HCT116 (cell line): ENCODE measurements around the gene LACC1. TPM values are rescaled to one million over a fixed set of nuclear protein-coding genes. Genes with fewer than 3 reads are reported as not detected.

Source experiments
- ATAC-seq: fragments of 200-7000 bp; cut with Tn5 transposase; 2 replicates; pipeline ENCODE4 v1.9.1; 2020; ENCODE audit warnings: mild to moderate bottlenecking, moderate library complexity
- Bru-seq: library from RNA; stranded (reverse); fragments of 400-500 nt; gene quantifications from one replicate; lab custom pipeline; 2021; lab: Mats Ljungman, UMichigan
- BruChase-seq, 2 experiments: library from RNA; stranded (reverse); fragments of 400-500 nt; gene quantifications; one replicate each; lab custom pipeline; 2021; lab: Mats Ljungman, UMichigan
- BruUV-seq: library from RNA; stranded (reverse); fragments of 400-500 nt; replicated peaks from 2 replicates; lab custom pipeline; 2021; lab: Mats Ljungman, UMichigan
- CTCF ChIA-PET: fragments of 300-600 bp; sonication (Branson Sonifier 250); formaldehyde crosslinking; loops from one replicate; lab custom pipeline; 2021; ENCODE audit warnings: antibody characterized with exemption; lab: Charles Lee
- POLR2A ChIA-PET: fragments of 300-600, 350-600 bp; sonication (Branson Sonifier 250); formaldehyde crosslinking; loops from one replicate; lab custom pipeline; 2021; ENCODE audit warnings: antibody characterized with exemption; lab: Charles Lee
- RAD21 ChIA-PET, 2 experiments: fragments of 300-600 bp; sonication (Branson Sonifier 250); formaldehyde crosslinking; loops; one replicate each; lab custom pipeline; 2023; ENCODE audit warnings: low total read pairs in 2 of 2; ENCODE audit not compliant: uncharacterized antibody in 2 of 2, unreplicated experiment in 2 of 2, low non-redundant PET in 1 of 2; lab: Charles Lee
- DNase-seq: peaks from one replicate; pipeline ENCODE4 v3.0.0-alpha.2; 2010; ENCODE audit warnings: low read depth, low spot score
- H2AFZ ChIP-seq: fragments of 200-600 bp; shearing (Covaris generic), sonication (generic); 2 replicates; pipeline ENCODE4 v1.6.1; 2017; ENCODE audit warnings: low read depth, mixed run types, mixed read lengths, antibody characterized with exemption, low read length; ENCODE audit not compliant: poor library complexity, severe bottlenecking
- H3K27ac ChIP-seq: 2 replicates; pipeline ENCODE4 v1.5.1; 2012; ENCODE audit warnings: low read depth, low read length
- H3K27me3 ChIP-seq: fragments of 200-600 bp; sonication (generic); 2 replicates; pipeline ENCODE4 v1.6.1; 2016; ENCODE audit warnings: mixed run types, low read length, mixed read lengths; ENCODE audit not compliant: insufficient read depth
- H3K36me3 ChIP-seq, 2 experiments: fragments of 200-500 bp in 1 of 2; fragments of 200-600 bp in 1 of 2; sonication (Bioruptor generic) in 1 of 2; sonication (generic) in 1 of 2; 2 replicates each; pipeline versions ENCODE4 v1.5.1 to v1.6.1; 2014 to 2016; ENCODE audit warnings: low read length in 2 of 2, inconsistent platforms in 1 of 2, mixed read lengths in 1 of 2, mixed run types in 1 of 2; ENCODE audit not compliant: insufficient read depth in 2 of 2, control insufficient read depth in 1 of 2
- H3K4me1 ChIP-seq, 2 experiments: fragments of 200-600 bp in 1 of 2; sonication (generic) in 1 of 2; 2 replicates each; pipeline versions ENCODE4 v1.5.1 to v1.6.1; 2012 to 2017; ENCODE audit warnings: low read length in 2 of 2, inconsistent platforms in 1 of 2, mild to moderate bottlenecking in 1 of 2, mixed read lengths in 1 of 2, mixed run types in 1 of 2, moderate library complexity in 1 of 2; ENCODE audit not compliant: insufficient read depth in 2 of 2, control insufficient read depth in 1 of 2
- H3K4me2 ChIP-seq: fragments of 200-600 bp; sonication (generic); 2 replicates; pipeline ENCODE4 v1.6.1; 2017; ENCODE audit warnings: mixed run types, low read length, mixed read lengths
- H3K4me3 ChIP-seq, 2 experiments: fragments of 200-600 bp in 1 of 2; sonication (generic) in 1 of 2; replicated peaks in 1 of 2; 2 replicates each; pipeline ENCODE4 v1.5.1; 2011 to 2016; ENCODE audit warnings: low read length in 2 of 2, control low read depth in 1 of 2, low read depth in 1 of 2, mild to moderate bottlenecking in 1 of 2, mixed read lengths in 1 of 2, mixed run types in 1 of 2
- H3K79me2 ChIP-seq: fragments of 200-600 bp; sonication (generic); 2 replicates; pipeline ENCODE4 v1.6.1; 2017; ENCODE audit warnings: mild to moderate bottlenecking, mixed run types, low read length, moderate library complexity, mixed read lengths; ENCODE audit not compliant: insufficient read depth
- H3K9ac ChIP-seq: fragments of 200-600 bp; sonication (generic); 2 replicates; pipeline ENCODE4 v1.6.1; 2016; ENCODE audit warnings: low read length, mixed read lengths
- H3K9me2 ChIP-seq: fragments of 200-600 bp; sonication (generic), shearing (Covaris generic); 2 replicates; pipeline ENCODE4 v1.6.1; 2017; ENCODE audit warnings: mixed run types, mild to moderate bottlenecking, moderate library complexity; ENCODE audit not compliant: insufficient read depth
- H3K9me3 ChIP-seq, 2 experiments: fragments of 200-500 bp in 1 of 2; fragments of 200-600 bp in 1 of 2; sonication (Bioruptor generic) in 1 of 2; sonication (generic) in 1 of 2; 2 replicates each; pipeline ENCODE4 v1.6.1; 2014 to 2017; ENCODE audit warnings: low read length in 2 of 2, mixed read lengths in 2 of 2, inconsistent platforms in 1 of 2, low read depth in 1 of 2, mild to moderate bottlenecking in 1 of 2, mixed run types in 1 of 2, moderate library complexity in 1 of 2; ENCODE audit not compliant: control insufficient read depth in 1 of 2, insufficient read depth in 1 of 2
- H4K20me1 ChIP-seq: fragments of 200-600 bp; sonication (generic), shearing (Covaris generic); 2 replicates; pipeline ENCODE4 v1.6.1; 2017; ENCODE audit warnings: mixed run types, mild to moderate bottlenecking, moderate library complexity; ENCODE audit not compliant: insufficient read depth
- MAX ChIP-seq: IDR thresholded peaks from 2 replicates; pipeline ENCODE4 v1.6.1; 2012
- REST ChIP-seq: IDR thresholded peaks from 2 replicates; pipeline ENCODE4 v1.6.1; 2012; ENCODE audit warnings: low read depth
- YY1 ChIP-seq: IDR thresholded peaks from 2 replicates; pipeline ENCODE4 v1.6.1; 2011; ENCODE audit warnings: low read length, low read depth, moderate library complexity, mild to moderate bottlenecking; ENCODE audit not compliant: insufficient replicate concordance; ENCODE audit errors: extremely low read depth
- ZFX ChIP-seq: fragments of 450-650 bp; IDR thresholded peaks from 2 replicates; pipeline ENCODE4 v1.6.1; 2017
- intact Hi-C: fragments of 100-400 bp; cut with micrococcal nuclease; formaldehyde crosslinking; loops from 2 replicates; pipeline ENCODE4 v1.10.0; 2022
- long read RNA-seq: library from polyadenylated mRNA; unstranded; transcript quantifications from one replicate; pipeline ENCODE4 v2.0.0, GENCODE V29; 2021; ENCODE audit not compliant: unreplicated experiment
- polyA plus RNA-seq: library from polyadenylated mRNA; unstranded; fragments of >200 nt; gene quantifications from 2 replicates; pipeline ENCODE4 v1.2.1, GENCODE V29; 2012; ENCODE audit warnings: missing spikeins
- total RNA-seq: library from RNA; stranded (reverse); gene quantifications from one replicate; pipeline ENCODE4 v1.2.1, GENCODE V29; 2021; ENCODE audit not compliant: unreplicated experiment

LACC1 gene
- total RNA-seq = 2.6 TPM
- polyA plus RNA-seq = 0.90 and 1.3 TPM in 2 replicates
- percentile 58 among the genes with signal in this experiment for Bru-seq, nascent RNA
- percentile 81 among the genes with signal in this experiment for BruChase-seq, experiment 1, labeled RNA remaining after a 6-hour chase
- BruChase-seq, experiment 2, labeled RNA remaining after a 2-hour chase = percentile 72 among the genes with signal in this experiment
- long read RNA-seq, full-length matches to known transcripts = 5 of 8 reads
- long read RNA-seq, partial matches to known transcripts = 0 of 8 reads
- long read RNA-seq, other reads (novel, unspliced or antisense) = 3 of 8 reads

- Histone ChIP-seq H4K20me1 (no peaks in the 10 kb centered on the region), H3K79me2 (no peaks in the 10 kb centered on the region), H3K27me3 (no peaks in the 10 kb centered on the region)
- ATAC-seq (peak; percentile 53), DNase-seq (no peak)
- no TSS peak for BruUV-seq
- TF ChIP-seq YY1 = no peak
- peak; percentile 54; the same call in 1 of the 2 replicates for TF ChIP-seq MAX
- no peak for TF ChIP-seq REST
- 0 out of 2 replicates have a peak, but pooled peaks have one; percentile 5 for TF ChIP-seq ZFX
- TF ChIP-seq, all 23 proteins: peak for 2
- H3K36me3 ChIP-seq = no peaks in the 10 kb centered on the region
- peak within 1 kb of the TSS; percentile 68 for H3K27ac ChIP-seq
- H3K9me3 ChIP-seq = no peaks in the 10 kb centered on the region
- H2AFZ ChIP-seq = peak within 1 kb of the TSS; percentile 19
- H3K4me2 ChIP-seq = peak within 1 kb of the TSS; percentile 77
- ChIA-PET CTCF (interaction anchor here (0.8 to 3.2 kb wide), 2 partner anchors 15 to 557 kb away, joined by 3 to 9 read pairs; no protein-coding TSS in a partner anchor), RAD21 (no interaction called here), POLR2A (interaction anchor here (1.1 kb wide), 1 partner anchor 14 kb away, joined by 4 read pairs; no protein-coding TSS in a partner anchor)
- peak within 1 kb of the TSS; percentile 57 to 59 for H3K4me3 ChIP-seq
- H3K4me1 ChIP-seq = peaks cover 2 to 23% of the 10 kb centered on the region in 2 experiments; a peak in 2 of 4 replicates
- H3K9ac ChIP-seq = peak within 1 kb of the TSS; percentile 70
- intact Hi-C loops = loop anchor here (5.0 to 10.0 kb wide), 2 partner anchors 577 to 905 kb away; no protein-coding TSS in a partner anchor
- H3K9me2 ChIP-seq = no peaks in the 10 kb centered on the region
Measured at GRCh38 chr13:43879755-43880181, at the start of gene LACC1. LACC1 (plus strand) TSS chr13:43879904; CDS start chr13:43880986, 1,082 bp downstream.
